NCI-H748 treated with DMSO at 0.1 percent for 48 hours (cell line): ENCODE data around the gene DIAPH1.
A peak's percentile ranks its signal among the peaks of the same experiment; 100 is the strongest.

ENCODE experiments used
- DNase-seq: peaks from one replicate; lab custom pipeline; 2025; lab: John Stamatoyannopoulos, UW

The DIAPH1 gene

DNA sequence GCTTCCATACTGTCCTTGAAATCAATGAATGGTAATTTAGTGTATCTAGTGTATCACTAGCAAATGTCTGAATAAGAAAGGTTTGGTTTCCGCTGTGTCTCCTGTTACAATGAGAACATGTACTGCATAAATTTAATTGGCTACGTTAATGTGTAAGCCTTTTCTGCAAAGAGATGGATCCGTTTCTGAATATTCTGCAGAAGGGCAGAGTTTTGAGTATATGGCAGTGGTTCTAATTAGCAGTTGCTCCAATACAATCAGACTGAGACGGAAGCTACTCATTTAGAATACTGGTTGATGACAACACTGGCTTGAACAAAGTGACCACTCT is 134.5 kb downstream of the DIAPH1 start:
- no peak for DNase-seq

DNA sequence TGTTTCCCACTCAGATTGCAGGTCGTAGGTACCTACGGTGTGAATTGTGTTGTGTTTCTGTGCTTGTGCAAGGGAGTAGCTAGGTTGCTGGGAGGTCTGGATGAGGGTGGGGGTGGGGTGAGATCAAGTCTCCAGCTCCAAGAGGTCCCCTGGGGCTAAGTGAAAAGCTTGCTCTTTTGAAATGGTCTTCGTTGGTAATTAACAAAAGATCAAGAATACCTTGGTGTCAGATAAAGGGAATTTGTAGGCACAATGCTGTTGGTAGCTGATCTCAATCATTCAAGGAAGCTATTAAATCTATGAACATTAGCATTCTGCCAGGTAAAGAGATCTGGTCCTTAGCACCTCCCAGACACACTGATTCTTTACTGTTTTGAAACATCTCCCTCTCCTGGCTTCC is 134.9 kb downstream of the DIAPH1 start:
- DNase-seq = no peak

DNA sequence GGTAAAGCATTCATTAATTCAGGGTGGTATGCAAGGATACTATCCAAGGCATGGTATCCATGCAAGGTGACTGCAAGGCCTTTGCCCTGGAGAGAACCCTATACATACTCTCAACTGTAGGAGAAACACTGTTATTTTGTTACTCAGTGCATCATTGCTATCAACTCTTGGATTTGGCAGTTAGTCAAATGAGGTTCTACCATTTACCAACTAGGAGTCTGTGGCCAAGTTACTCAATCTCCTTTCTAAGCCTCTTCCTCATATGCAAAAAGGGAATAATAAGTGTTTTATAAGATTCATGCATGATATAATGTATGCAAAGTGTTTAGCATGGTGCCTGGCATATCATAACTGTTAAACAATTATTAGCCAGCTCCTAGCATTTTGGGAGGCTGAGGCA is 139.0 kb downstream of the DIAPH1 start:
- no peak for DNase-seq

DNA sequence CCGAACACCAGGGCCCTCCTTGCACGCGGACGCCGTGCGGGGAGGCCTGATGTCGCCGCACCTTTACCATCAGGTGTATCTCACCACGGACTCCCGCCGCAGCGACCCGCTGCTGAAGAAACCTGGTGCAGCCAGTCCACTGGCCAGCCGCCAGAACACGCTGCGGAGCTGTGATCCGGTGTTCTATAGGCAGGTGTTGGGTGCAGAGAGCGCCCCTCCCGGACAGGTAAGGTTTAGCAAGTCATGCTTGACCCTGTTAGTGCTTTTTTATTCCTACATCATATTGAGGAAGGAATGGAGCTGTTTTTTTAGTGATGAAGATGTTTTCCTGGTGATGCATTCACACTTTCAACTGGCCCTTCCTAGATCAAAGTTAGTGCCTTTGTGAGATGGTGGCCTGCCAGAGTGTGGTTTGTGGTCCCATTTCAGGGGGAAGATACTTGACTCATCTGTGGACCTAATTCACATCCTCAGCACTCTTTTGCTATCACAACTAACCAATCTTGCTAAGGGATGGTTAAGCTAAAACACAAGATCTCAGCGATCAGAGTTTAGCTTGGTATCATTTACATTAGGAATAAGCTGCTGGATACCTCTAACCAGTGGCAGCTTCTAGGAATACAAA is 140.4 kb downstream of the DIAPH1 start:
- DNase-seq = no peak

DNA sequence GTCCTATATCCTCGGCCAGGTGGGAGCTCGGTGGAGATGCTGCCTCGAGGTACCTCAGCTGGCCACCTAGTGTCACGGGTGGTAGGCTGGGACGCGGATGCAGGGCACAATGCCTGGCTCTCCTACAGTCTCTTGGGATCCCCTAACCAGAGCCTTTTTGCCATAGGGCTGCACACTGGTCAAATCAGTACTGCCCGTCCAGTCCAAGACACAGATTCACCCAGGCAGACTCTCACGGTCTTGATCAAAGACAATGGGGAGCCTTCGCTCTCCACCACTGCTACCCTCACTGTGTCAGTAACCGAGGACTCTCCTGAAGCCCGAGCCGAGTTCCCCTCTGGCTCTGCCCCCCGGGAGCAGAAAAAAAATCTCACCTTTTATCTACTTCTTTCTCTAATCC is 141.0 kb downstream of the DIAPH1 start:
- no peak for DNase-seq

DNA sequence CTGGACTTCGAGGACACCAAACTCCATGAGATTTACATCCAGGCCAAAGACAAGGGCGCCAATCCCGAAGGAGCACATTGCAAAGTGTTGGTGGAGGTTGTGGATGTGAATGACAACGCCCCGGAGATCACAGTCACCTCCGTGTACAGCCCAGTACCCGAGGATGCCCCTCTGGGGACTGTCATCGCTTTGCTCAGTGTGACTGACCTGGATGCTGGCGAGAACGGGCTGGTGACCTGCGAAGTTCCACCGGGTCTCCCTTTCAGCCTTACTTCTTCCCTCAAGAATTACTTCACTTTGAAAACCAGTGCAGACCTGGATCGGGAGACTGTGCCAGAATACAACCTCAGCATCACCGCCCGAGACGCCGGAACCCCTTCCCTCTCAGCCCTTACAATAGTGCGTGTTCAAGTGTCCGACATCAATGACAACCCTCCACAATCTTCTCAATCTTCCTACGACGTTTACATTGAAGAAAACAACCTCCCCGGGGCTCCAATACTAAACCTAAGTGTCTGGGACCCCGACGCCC is 141.7 kb downstream of the DIAPH1 start:
- DNase-seq = no peak

DNA sequence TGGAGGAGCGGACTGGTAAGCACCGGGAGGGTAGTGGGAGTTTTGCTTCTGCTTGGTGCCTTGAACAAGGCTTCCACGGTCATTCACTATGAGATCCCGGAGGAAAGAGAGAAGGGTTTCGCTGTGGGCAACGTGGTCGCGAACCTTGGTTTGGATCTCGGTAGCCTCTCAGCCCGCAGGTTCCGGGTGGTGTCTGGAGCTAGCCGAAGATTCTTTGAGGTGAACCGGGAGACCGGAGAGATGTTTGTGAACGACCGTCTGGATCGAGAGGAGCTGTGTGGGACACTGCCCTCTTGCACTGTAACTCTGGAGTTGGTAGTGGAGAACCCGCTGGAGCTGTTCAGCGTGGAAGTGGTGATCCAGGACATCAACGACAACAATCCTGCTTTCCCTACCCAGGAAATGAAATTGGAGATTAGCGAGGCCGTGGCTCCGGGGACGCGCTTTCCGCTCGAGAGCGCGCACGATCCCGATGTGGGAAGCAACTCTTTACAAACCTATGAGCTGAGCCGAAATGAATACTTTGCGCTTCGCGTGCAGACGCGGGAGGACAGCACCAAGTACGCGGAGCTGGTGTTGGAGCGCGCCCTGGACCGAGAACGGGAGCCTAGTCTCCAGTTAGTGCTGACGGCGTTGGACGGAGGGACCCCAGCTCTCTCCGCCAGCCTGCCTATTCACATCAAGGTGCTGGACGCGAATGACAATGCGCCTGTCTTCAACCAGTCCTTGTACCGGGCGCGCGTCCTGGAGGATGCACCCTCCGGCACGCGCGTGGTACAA is 142.5 kb downstream of the DIAPH1 start:
- DNase-seq = no peak

DNA sequence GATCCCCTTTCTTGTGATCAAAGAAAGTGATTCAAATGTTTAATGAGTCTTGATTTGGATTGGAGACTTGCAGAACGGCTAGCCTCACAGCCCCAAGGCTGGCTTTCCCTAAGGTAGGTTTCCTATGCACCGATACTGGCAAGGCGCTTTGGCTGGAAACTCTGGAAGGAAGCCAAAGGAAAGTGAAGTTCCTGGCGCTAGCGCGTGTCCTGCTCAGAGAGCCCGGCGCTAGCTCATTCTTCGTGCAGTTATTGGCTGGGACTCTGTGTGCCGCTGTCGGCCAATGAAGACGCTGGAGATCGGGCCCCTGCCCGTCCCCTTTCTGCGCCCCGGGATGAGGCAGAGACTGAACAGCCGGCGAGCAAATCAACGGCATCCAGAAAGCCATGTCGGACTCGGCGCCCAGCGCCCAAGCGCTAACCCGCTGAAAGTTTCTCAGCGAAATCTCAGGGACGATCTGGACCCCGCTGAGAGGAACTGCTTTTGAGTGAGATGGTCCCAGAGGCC is 143.1 kb downstream of the DIAPH1 start, which contains the start of gene PCDHGC3:
Gene PCDHGC3, plus strand, starts transcription at position 342 of the 507 bp plus-strand sequence. Its CDS starts 151 bp downstream, at position 493.
- DNase-seq = peak; percentile 44

DNA sequence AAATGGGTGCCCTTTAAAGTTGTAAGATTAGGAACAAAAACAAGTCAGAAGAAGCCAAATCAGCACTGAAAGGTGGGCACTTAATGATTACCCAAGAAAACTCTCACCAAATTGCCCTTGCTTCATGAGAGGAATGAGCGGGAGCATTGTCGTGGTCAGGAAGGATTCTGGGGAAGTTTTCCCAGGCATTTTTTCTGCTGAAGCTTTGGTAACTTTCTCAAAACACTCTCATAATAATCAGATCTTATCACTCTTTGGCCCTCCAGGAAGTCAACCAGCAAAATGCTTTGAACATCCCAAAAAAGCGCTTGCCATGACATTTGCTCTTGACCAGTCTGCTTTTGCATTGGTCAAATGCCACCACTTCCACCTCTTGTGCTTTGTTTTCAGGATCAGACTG is 153.4 kb downstream of the DIAPH1 start:
- DNase-seq = no peak
